HPDE6-E6E7 (cell line): ENCODE results near the gene PDPN.
"Not testable (repeated sequence)": the region's sequence is repeated elsewhere in the genome, so short reads cannot be mapped to it uniquely, and the experiment has no call there.

Experiments used
- DNase-seq: peaks from one replicate; pipeline ENCODE4 v3.0.0; 2011; ENCODE audit warnings: missing footprints; ENCODE audit errors: extremely low spot score

The PDPN gene

DNA sequence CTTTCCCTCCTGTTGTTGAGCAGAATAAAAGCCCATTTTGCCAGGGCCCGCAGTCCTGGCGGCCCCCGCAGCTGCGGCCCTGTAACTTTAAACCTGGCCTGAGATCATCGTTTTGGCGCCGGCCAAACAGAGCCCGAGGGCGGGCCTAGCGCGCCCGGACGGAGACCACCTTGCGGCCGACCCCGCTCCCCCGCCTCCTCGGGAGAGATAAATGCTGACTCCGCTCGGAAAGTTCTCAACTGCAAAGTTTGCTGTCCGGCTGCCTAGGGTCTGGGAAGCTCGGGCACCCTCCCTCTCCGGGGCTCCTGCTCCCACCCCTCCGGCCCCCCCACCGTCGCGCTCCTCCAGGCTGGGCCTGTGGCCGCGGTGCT is at the start of gene PDPN:
TSS of gene PDPN (plus strand) at position 238 of the 371 bp plus-strand sequence. CDS start 202 bp downstream, outside the sequence.
- no peak for DNase-seq

- DNase-seq, result no peak
Observed at GRCh38 chr1:13535227-13535626, 48.4 kb upstream of the PDPN start.

DNA sequence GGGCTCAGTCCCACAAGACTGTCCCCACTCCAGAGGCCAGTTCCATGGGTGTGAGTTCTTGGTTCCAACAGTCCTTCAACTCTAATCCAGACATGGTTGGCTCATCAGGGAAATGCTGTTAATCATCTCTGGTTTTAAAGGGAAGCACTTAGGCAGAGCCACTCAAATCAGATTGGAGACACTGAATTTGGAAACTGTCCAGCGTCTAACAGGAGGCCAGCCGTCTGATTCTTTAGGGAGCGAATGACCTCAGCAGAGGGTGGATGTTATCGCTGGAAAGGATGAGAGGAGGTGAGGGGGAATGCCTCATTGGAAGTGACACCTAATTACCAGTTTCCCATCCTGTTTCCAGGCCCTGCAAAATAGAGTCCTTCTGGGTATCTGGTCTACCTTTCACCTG is 47.1 kb upstream of the PDPN start:
- no peak for DNase-seq

DNA sequence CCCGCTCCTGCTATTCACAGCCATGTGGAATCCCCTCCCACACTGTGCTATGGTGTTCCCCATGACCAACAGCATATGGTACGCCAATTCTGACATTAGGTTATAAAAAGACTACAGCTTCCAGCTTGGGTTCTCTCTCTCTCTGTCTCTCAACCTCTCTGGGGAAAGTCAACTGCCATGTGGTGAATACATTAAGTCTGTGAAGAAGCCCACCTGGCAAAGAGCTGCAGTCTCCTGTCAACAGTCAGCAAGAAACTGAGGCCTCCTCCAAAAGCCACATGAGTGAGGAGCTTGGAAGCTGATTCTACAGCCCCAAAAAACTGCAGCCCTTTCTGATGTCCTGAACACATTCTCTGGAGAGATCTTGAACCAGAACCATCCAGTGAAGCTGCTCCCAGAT is 44.8 kb upstream of the PDPN start:
- DNase-seq, result no peak

- DNase-seq, result no peak
Observed at GRCh38 chr1:13539683-13540082, 43.9 kb upstream of the PDPN start.

DNA sequence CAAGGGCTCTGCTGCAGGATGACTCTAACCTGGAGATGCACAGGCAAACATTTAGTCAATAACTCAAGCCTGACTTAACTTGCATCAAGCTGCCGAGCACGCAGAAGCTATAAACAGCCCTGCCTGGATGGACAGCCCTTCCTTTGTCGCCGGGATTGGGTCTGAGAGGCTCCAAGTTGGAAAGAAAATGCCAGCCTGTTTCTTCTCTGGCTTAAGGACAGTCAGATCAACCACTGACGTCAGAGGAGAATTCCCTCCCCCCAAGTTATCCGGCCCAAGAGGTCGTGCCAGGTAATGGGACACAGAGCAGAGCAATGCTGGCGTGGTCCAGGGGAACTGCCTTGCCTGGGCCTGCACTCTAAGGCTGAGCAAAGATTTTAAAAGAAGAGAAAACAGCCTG is 42.8 kb upstream of the PDPN start:
- DNase-seq, result no peak

DNA sequence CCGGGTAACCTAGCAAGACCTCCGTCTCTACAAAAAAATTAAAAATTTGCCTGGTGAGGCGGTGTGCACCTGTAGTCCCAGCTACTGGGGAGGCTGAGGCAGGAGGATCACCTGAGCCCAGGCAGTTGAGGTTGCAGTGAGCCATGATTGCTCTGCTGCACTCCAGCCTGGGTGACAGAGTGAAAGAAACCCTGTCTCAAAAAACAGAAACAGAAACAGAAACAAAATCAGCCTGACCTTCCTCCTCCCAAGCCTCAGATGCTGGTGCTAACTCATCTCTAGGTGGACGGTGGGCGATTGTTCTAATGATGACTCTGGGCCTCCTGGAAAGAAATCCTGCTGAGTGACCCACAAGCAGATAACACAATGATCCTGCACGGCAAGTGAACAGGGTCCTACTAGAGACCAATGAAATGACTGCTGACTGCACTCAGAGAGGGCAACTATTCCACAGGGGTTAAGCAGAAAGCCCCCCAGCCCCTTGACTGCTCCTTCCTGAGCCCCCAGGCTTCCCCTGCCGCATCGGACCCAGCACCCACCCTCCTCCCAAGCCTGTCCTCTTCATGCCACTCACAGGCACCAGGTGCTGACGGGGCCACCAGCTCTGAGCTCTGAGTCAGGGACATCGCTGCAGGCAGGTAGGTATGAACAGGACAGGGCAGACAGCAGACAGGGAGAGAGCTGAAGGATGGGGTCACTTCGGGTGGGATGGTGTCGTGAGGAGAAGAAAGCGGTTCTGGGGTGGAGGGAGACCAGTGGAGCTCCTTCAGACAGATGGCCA is 42.0 kb upstream of the PDPN start:
- DNase-seq, result no peak

GRCh38 chr1:13543451-13544220 is 40.0 kb upstream of the PDPN start:
- DNase-seq, result peak; percentile 27

DNA sequence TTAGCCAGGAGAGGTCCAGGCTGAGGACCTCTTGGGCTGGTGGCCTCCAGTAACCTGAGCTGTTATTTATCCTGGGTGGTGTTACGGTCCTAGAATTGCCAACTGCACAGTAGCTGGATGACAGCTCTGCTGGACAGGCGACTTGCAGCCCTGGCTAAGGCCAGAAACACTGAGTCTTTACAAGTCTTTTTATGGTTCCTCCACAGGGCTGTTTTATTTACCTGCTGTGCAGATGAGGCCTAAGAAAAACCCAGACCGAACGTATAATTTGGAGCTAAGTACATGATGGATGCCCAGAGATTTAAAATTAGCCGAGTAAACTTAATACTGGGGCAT is 39.4 kb upstream of the PDPN start:
- no peak for DNase-seq

DNA sequence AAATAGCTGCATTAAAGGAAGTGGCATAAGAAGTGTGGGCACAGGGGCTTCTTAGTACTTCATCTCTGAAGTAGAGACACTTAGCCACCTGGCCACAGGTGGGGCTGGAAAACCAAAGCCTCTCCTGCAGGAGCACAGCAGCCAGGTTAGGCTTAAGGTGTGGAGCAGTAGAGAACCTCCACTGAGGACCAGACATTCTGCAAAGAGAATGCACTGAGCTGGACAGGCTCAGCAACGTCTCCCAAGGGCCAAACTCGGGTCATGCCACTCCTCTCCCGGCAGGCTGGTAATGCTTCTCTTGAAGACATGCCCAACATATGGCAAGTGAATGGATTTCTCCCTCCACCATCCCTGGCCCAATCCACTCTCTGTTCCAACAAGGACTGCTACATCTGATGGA is 36.8 kb upstream of the PDPN start:
- no peak for DNase-seq

DNA sequence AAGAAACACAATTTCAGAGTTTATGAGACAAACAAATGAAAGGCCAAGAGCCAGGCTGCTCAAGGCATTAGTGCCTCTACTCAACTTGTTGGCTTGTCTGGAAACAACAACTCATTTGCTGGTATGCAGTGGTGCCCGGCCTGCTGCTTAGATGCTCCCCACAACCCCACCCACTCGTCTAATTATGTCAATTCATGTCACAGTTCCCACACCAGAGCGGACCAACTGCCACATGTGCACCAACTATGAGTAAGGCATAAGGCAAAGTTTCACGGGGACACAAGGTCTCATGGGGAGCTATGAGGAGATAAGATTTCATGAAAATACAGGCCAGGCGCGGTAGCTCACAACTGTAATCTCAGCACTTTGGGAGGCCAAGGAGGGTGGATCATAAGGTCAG is 35.4 kb upstream of the PDPN start:
- no peak for DNase-seq

DNA sequence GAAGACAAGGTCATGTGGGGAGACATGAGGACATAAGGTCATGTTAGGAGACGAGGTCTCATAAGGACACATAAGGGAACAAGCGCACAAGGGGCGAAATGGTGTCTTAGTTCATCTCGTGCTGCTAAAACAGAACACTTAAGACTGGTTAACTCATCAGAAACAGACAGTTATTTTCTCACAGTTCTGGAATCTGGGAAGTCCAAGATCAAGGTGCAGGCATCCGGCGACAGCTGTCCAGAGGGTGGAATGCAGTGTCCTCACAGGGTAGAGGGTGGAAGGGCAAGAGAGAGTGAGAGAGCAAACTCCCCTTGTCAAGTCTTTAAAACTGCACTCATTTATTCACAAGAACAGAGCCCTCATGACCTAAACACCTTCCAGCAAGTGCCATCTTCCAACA is 34.6 kb upstream of the PDPN start:
- DNase-seq, result no peak

GRCh38 chr1:13549521-13549920 is 34.1 kb upstream of the PDPN start:
- DNase-seq, result no peak

GRCh38 chr1:13550663-13551062 is 33.0 kb upstream of the PDPN start:
- DNase-seq, result no peak

- no peak for DNase-seq
Observed at GRCh38 chr1:13554798-13555197, 28.8 kb upstream of the PDPN start.

- no peak for DNase-seq
Observed at GRCh38 chr1:13556224-13556764, 27.3 kb upstream of the PDPN start.

DNA sequence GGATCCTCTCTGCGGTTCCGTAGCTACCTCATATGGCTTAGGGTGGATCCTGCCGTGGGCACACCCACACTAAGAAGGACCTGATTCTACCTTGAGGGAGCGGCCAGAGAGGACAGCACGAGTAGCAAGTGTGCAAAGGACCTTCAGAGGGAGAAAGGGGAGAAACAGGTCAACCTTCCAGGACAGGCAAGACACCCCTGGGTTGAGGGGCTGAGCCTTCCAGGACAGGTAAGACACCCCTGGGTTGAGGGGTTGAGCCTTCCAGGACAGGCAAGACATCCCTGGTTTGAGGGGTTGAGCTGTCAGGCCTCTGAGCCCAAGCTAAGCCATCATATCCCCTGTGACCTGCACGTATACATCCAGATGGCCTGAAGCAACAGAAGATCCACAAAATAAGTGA is 23.1 kb upstream of the PDPN start:
- DNase-seq, result no peak

GRCh38 chr1:13562981-13563380 is 20.7 kb upstream of the PDPN start:
- not testable (repeated sequence) for DNase-seq

DNA sequence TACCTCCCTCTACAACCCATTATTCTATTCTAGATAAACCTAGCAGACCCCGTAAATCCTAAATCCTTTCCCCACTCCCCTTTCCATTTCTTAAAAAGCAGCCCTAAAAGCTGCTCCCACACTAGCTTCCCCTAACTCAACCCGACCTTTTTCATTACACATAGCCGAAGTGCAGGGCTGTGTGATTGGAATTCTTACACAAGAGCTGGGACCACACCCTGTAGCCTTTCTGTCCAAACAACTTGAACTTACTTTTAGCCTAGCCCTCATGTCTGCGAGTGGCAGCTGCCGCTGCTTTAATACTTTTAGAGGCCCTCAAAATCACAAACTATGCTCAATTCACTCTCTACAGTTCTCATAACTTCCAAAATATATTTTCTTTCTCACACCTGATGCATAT is 19.6 kb upstream of the PDPN start:
- no peak for DNase-seq

GRCh38 chr1:13570435-13570834 is 13.2 kb upstream of the PDPN start:
- not testable (repeated sequence) for DNase-seq

DNA sequence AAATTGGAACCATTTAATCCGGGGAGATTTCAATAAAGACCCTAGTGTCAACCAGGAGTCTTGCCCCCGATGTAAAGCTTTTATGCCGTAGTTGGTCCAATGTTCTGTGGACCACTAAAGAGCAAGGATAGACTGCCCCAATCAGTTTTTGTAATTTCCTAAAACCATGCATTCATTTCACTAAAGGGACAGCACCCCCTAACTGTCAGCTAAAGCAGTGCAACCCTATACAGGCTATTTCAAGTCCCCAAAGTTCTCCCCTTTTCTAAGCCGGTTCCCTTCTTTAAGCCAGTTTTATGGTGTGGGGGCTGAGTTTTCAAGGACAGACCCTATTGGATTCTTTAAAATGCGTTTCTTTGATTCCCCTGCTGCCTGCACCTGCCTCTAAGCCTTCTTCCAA is 12.7 kb upstream of the PDPN start:
- no peak for DNase-seq

- no peak for DNase-seq
Observed at GRCh38 chr1:13573586-13573985, 10.0 kb upstream of the PDPN start.

DNA sequence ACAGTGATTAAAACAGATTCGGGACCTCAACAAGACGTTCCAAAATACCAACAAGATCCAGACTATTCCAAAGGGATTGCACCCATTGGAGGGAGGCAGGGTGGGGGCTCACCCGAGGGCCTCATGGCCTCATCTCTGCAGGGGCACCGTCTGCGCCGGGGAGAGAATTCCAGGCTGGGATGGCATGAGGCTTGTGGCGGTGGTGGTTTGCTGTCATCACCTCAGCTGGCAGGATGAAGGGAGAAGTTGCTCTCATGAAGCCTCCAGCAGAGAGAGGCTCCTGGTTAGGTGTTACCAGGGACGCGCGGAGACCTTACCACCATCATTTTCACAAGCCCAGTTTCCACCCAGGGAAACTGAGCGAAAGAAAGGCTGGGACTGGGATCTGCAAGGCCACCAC is 6.7 kb upstream of the PDPN start:
- no peak for DNase-seq
